HG03378 (cell line): ENCODE results near the gene FAM110A.

Experiments
- ATAC-seq: cut with Tn5 transposase; IDR thresholded peaks from one replicate; pipeline ENCODE4 v1.9.1; 2021; ENCODE audit warnings: mild to moderate bottlenecking, moderate library complexity; ENCODE audit not compliant: unreplicated experiment

FAM110A gene

GRCh38 chr20:870758-871157, 37.2 kb downstream of the FAM110A start:
- no peak for ATAC-seq

GRCh38 chr20:871436-871835, 37.9 kb downstream of the FAM110A start:
- ATAC-seq: no peak

GRCh38 chr20:871948-872347, 38.4 kb downstream of the FAM110A start:
- no peak for ATAC-seq

GRCh38 chr20:872855-873520, 39.5 kb downstream of the FAM110A start:
- no peak for ATAC-seq

GRCh38 chr20:873875-874607, 40.5 kb downstream of the FAM110A start:
- ATAC-seq: no peak

- ATAC-seq: no peak
These were observed 41.6 kb downstream of the FAM110A start for GRCh38 chr20:875115-875514.

- no peak for ATAC-seq
These were observed 44.3 kb downstream of the FAM110A start for GRCh38 chr20:877814-878213.

GRCh38 chr20:878511-879307, 45.2 kb downstream of the FAM110A start:
- no peak for ATAC-seq

- no peak for ATAC-seq
These were observed 46.1 kb downstream of the FAM110A start for GRCh38 chr20:879626-880025.

- ATAC-seq: no peak
These were observed 47.7 kb downstream of the FAM110A start for GRCh38 chr20:881051-881782.

GRCh38 chr20:881783-882144, 48.2 kb downstream of the FAM110A start:
- no peak for ATAC-seq

GRCh38 chr20:884983-885952, 51.8 kb downstream of the FAM110A start:
- no peak for ATAC-seq

- ATAC-seq: no peak
These were observed 53.6 kb downstream of the FAM110A start for GRCh38 chr20:887137-887536.

GRCh38 chr20:888057-888456, 54.5 kb downstream of the FAM110A start:
- no peak for ATAC-seq

GRCh38 chr20:889106-889505, 55.6 kb downstream of the FAM110A start:
- no peak for ATAC-seq

- ATAC-seq: no peak
These were observed 56.5 kb downstream of the FAM110A start for GRCh38 chr20:889932-890463.

GRCh38 chr20:890666-891057, 57.1 kb downstream of the FAM110A start:
- ATAC-seq: no peak

- no peak for ATAC-seq
These were observed 57.7 kb downstream of the FAM110A start for GRCh38 chr20:891058-891705.

- no peak for ATAC-seq
These were observed 58.2 kb downstream of the FAM110A start for GRCh38 chr20:891706-892080.
